Activated CD8-positive, alpha-beta memory T cell treated with anti-CD3 and anti-CD28 coated beads, Interleukin-2, amount 50 U/mL, for 1 hour (primary cell): ENCODE measurements around the gene WHRN.

Experiments used
- DNase-seq: peaks from one replicate; pipeline ENCODE4 v3.0.0-alpha.2; 2020; ENCODE audit errors: extremely low read depth

WHRN gene

DNA sequence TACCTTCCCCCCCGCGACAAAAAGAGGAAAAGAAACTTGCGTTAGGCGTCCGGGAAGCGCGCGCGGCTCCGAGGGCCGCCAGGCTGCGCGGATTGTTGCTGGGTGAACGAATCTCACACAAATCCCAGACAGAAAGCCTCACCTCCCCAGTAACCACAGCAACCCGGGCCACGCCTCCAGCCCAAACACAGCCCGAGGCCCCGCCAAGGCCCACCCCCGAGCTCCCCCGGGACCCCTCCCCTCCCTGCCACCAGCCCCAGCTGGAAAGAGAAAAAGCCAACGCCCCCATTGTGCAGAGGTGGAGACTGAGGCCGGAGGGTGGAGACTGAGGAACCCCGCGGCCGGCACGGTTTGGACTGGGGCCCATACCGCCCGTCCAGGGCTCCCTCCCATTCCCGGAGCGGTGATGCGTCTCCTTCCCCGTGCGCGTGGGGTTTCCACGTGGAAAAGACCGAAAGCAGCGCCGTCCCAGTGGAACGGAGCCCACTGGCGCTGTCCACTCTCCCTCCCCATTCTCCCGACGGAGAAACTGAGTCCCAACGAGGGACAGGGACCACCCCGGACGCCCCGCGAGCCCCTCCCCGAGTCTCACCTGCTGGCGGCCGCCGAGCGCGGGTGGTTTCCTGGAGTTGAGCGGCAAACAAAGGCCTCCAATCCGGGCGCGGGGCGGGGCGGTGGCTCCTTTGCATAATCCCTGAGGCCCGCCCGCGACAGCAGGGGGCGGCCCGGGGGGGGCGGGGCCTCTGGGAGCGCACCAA is 107.2 kb downstream of the WHRN start:
- DNase-seq, result peak; percentile 93

DNA sequence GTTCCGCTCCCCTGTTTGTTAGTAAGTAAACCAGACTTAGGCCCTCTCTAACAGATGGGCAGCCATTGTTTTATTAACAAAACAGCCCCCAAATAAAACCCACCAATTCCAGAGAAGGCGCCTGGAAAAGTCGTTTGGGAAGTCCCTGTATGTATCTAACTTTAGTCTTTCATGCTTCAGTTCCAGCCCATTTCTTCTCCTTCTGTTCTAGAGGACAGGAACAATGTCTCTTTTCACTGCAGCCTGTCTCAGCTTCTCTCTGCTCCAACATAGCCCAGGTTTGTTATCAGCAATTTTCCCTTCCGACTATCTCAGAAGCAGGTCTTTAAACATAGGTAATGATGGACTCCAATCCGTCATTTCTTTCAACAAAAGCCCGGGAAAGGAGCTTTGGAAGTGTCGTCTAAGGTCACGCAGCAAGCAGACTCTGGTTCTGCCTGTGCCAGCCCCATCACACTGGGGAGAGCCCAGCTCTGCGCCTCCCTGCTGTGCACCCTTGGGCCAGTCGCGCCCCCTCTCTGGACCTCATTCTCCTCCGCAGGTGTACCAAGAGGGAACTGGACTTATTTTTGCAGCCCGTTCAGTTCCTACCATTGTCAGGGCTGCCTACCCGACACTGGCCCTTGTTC is 107.9 kb downstream of the WHRN start:
- no peak for DNase-seq

DNA sequence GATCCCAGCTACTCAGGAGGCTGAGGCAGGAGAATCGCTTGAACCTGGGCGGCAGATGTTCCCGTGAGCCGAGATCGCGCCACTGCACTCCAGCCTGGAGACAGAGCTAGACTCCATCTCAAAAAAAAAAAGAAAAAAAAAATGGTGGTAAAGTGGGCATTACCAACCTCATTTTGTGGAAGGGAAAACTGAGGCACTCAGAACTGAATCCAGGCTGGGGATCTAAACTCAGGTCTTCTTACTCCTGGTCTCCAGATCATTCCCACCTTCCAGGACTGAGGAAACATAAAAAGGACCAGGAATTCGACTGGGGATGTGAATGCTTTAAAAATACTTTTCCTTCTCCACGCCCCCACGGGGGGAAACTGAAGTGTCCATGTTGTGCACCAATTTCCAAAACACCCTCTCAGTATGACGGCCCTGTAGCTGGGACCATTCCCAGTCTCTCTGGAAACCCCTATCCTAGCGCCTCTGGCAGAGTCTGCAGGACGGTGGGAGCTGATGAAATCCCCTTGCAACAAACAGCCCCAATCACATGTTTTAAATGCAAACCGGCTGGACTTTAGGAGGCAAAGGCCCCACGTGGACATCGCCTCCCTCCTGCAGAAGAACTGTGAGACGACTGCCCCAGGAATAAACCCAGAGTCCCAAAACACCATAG is 108.6 kb downstream of the WHRN start:
- no peak for DNase-seq

DNA sequence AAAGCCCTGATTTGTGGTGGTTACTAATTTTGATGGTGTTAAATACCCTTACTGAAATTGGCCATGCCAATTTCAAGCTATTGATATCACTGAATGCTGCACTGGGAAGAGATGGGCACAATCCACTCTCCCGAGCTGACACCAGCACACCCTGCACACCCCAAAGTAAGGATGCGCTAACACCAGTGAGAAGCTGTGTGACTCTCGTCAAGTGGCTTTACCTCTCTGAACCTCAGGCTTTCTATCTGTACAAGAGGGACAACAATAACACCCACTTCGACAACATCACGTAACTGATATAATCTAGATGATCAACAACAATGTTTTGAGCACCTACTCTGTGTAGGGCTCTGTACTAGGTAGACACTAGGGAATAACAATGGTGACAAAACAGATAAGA is 109.5 kb downstream of the WHRN start:
- DNase-seq, result no peak

DNA sequence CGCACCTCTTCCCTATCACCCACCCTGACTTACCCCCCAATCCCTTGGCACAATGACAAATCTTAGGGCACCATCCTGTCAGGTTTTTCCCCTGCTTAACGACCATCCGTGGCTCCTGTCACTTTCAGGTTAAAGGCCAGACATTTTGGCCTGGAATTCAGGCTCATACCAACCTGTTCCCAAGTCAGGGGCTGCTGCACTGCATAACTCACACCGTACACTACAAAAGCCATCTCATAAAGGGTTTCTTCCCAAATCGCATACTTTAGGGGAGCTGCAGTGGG is 110.0 kb downstream of the WHRN start:
- no peak for DNase-seq

DNA sequence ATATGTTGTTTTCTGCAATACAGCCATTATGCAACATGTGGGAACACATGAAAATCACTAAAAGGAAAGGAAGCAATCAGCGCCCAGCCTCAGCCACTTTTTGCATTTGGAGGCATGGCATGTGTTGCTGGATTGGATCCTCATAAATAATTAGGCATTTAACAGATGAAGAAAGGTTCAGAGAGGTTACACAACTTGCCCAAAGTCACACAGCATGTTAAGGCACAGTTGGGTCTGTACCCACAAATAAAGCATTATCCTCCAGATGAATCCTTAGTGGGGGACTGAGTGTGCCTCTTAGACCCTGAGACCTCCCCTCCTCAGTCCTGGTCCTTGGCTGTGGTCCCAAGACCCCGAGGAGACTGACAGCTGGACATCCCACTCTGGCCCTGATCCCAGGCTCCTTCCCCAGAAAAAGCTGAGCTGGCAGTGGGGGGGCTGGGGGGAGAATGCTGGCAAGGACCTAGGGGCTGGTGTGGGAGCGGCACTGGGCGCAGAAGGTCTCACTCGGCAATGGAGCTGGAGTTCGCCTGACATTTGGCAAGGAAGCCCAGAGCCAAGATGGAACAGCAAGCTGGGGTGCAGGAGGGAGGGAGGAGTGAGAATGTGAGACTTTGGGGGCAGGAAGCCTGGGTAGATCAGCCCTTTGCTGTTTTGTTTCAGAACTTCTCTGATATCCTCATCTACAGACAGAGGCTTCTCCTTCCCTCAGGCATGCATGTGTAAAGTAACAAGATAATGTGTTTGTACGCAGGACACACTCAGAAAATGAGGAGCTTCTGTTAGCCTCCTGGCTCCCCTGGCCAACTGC is 110.5 kb downstream of the WHRN start:
- no peak for DNase-seq

DNA sequence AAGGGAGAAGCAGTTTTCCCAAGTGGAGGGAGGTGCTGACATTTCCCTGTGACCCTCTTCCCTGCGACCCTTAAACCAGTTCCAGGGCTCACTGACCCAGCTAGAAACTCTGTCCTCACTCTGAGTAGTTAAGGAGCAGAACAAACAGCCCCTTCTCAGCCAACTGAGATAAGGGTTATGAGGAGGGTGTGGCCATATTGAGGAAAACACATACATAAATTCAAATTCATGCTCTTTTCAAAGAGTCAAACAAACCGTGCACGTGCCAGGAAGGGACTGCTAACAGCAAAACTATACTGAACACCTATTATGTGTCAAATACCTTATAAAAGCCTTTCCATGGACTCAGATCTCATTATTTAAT is 112.5 kb downstream of the WHRN start:
- DNase-seq, result no peak

DNA sequence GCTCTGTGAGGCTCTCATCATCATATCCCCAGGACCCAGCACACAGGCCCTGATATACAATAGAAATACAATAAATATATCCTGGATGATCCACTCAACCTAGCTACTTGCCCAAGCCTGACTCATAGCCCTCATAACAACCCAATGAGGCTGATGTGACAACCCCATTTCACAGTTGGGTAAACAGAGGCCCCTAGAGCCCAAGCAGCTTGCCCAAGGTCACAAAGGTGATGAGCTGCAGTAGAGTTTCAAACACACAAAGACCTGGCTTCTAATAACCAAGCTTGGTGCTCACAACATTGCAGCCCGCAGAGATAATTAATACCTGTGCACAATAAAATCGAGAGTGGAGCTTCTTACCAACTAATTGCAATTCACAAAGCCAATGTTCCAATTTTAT is 114.3 kb downstream of the WHRN start:
- DNase-seq, result no peak

DNA sequence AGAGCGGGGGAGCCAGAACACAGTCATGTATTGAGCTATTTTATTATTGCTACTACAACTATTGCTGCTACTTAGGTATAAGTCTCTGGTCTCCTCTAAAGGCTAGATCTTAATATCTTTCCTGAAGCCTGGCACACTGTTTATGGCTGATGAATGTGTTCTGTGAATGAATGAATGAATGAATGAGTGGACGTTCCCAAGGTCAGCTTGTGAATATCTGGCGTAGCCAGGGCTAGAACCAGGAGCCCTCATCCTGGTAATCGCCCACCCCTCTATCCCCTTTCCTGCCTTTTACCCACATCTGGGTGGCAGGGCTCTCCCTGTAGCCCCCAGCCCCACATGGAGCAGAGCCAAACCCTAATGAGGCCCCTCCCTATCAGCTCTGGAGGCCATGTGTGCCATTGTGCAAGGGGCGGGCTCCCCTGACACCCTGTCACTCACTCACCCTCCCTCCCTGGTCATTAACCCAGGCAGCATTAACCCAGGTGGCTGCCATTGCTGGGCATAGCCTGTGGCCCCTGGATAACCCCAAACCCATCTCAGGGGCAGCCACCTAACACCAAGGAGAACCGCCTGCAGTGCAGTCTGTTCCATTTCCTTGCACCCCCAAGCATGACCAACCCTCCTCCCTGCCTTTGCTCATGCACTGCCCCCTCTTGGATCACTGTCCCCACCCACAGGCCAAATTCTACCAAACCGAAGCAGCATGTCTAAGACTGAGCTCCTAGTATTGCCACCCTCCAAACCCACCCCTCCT is 115.5 kb downstream of the WHRN start:
- DNase-seq, result no peak

DNA sequence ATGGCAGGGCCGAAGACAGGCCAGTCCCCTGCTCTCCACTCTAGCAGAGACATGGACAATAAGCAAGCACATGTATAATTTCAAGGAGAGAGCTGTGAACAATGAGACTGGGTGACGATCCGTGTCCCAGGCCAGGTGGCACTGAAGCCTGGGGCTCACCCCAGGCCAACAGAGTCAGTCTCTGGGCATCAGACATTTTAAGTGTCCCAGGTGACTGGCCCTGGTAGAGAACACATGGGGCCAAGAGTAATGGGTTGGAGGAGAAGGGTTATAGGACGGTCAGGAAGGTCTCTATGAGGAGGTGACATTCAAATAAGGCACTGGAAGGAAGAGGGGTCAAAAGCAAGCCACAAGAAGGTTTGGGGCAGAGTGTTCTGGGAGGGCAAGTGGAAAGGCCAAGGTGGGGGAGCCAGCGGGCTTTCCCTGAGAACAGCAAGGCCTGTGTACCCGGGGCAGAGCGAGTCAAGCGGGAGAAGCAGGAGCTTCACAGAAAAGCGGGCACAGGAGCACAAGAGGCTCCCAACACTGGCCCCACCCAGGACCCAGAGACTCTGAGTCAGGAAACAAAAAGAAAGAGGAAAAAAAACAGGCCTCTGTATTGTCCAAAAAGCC is 116.4 kb downstream of the WHRN start:
- DNase-seq, result no peak

DNA sequence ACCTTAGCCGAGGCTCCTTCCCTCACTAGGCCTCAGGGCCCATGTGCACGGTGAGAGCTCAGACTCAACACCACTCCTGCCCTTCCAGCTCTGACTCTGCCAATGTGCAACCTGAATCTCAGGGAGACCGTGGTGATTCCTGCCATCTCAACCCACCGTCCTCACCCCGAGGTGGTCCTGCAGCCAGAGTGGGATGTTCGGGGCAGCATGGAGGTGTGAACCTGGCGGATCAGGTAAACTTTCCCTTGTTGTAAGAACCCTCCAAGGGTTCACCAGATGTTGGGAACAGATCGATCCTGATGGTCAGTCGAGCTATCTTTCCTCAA is 117.0 kb downstream of the WHRN start:
- no peak for DNase-seq

DNA sequence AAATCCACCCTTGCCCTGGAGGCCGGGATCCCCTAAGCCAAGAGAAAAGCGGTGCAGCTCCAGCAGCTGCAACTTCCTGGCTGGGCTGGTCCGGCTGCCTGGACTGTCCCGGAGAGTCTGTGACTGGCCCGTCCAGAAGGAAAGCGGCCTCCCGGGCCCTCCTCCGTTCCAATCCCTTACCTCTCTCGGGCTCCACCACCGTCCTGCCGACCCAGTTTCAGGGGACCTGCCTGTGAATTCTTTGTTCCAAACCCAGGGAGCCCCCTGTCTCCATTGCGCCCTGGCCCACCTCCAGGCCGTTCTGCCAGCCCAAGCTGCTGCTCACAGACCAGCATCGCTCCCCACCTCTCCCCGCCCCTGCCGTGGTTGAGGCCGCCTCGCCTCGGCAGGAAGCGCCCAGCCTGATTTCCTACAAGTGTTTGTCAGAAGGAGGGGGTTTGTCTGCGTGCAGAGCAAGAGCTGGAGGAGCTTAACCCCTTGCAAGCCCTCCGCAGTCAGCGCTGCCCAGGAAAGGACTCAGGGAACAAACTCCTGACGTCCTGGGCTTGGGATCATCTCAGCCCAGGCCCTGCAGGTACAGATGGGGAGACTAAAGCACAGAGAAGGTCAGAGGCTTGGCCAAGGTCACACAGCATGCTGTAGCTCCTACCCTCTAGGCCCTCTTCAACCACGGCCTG is 117.5 kb downstream of the WHRN start, which contains the start of gene AKNA:
TSS of gene AKNA (minus strand) at position 303 of the 677 bp plus-strand sequence. CDS start 6,649 bp downstream, outside the sequence.
- DNase-seq, result peak; percentile 70

DNA sequence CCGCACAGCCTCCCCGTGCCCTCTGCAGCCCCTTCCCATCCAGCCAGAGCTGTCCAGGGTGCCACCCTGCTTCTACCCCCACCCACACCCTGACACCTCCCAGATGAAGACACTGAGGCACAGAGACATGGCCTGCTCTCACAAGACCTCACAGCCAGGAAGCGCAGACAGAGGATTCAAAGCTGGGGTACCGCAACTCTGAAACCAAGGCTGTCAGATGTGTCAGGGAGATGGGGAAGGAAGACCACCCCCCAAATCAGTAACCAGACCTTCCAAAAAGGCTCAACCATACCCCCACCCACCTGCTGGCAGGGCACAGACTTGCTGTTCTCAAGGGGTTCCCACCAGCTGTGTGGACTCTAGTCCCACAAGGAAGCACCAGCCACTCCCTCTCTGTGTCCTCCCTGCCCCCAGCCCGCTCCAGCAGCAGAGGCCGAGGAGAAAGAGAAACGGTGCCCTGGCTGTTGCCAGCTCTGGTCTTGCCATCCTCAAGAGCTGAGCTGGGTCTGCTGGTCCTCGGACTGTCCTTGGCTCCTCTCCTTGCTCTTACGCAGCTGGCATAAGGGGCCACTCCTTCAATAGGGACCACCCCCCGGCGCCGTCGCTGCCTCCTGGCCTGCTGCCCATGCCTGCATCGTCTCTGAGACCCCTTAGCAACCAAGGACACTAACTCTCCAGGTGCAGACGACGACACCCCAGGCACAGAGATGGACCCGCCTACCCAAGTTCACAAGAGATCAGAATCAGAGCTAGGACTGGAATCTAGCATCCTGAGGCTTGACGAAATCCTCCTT is 118.2 kb downstream of the WHRN start:
- DNase-seq, result no peak

DNA sequence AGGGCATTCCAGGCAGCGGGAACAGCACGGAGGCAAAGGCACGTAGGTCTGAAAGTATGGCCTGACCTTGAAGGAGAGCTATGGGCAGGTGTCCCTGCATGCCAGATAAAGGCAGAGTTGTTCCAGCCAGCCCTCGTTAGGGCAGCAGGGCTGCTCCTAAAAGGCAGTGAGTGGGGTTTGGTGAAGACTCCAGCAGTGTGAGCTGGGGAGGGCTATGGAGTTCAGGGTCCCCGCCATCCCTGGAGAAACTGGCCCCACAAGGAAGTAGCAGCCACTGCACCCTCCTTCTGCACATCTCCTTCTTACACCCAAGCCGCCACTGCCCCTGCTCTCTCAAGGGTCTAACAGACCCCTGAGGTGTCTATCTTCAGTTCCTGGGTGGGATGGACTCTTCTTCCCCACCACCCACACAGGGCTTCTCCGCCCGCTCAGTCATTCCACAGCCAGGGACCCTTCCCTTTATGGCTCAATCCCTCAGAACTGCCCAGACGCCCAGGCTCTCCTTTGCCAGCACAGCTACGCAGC is 118.8 kb downstream of the WHRN start:
- DNase-seq, result no peak

DNA sequence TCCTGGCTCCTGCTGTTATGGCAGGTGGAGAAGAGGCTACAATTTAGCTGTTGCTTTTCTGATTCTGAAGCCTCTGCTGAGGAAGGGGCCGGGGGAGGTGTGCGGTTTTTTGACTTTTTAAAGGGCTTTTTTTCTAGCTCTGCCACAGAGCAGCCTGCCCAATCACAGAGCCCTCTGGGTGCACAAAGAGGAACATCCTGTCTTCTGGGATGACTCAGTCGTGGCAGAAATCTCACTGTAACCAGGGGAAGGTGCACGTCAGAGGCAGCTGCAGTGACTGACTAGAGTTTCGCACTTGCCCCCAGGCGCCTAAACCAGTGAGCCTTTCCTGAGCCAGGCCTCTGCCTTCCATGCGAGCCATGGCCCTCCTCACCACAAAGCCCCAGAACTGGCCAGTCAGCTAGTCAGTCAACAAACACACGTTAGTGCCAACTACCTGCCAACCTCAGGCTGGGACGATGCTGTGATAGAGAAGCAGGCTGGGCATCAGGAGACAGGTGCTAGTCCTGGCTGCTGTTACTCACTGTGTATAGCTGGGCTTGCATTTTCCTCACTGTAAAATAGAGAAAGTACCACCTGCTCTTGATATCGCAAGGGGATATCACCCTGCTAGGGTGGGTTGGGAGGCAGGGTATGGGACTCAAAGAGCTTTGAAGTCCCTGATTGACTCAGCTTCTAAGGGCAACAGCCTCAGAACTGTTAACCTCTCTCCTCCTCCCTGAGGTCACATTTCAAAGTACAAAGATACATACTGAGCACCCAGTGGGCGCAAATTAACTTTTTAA is 119.7 kb downstream of the WHRN start:
- peak; percentile 90 for DNase-seq

DNA sequence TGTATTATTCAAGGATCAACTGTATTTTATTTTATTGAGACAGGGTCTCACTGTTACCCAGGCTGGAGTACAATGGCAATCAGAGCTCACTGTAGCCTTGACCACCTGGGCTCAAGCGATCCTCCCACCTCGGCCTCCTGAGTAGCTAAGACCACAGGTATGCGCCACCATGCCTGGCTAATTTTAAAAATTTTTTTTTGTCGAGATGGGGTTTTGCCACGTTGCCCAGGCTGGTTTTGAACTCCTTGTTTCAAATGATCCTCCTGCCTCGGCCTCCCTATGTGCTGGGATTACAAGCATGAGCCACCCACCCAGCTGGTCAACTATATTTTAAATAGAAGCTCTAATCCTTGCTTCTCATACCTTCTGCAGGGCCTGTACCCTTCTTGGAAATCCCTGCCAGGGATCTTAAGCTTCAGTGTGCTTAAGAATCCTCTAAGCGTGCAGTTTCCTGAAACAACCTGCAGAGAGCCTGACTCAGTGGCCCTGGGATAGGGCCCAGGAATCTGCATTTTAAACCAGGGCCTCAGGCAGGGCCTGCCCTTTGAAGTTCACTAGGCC is 120.4 kb downstream of the WHRN start:
- no peak for DNase-seq

DNA sequence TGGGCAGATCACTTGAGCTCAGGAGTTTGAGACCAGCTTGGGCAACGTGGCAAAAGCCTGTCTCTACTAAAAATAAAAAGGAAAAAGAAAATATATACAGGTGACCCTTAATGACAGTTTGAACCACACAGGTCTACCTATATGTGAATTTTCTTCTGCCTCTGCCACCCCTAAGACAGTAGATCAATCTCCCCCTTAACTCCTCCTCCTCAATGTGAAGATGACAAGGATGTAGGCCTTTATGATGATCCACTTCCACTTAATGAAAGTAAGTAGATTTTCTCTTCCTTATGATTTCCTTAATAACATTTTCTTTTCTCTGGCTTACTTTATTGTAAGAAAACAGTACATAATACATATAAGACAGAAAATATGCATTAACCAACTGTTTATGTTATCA is 120.9 kb downstream of the WHRN start:
- no peak for DNase-seq

DNA sequence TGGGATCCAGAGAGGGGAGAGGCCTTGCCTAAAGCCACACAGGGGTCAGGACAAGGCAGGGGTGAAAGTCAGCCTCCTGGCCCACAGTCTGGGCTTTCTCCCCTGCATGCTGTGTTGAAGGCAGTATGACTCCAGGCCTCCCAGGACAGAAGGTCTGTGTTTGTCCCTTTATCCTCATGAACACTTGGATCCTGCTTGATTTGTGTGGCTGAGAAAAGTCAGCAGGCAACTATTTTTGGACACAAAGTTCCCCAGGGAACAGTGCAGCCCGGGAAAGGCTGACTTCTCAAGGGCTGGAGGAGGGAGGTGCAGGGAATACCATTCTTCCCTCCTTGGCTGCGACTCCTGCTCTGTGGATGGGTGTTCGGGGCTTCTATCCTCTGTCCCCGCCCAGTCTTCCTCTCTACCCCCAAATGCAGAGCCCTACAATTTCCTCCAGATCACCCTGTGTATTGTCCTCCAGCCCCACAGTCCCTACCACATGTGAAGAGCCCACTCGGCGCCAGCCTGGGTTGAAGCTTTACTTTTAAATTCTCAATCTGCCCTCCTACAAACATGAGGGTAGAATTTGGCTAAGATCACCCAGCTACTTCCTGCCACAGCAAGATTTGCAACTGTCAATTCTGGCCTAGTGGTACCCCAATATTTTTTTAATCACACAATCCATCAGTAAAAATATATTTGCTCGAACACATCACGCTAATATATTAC is 121.6 kb downstream of the WHRN start:
- DNase-seq, result no peak
